MM.1S (cell line): ENCODE data around the gene LRMDA.

Experiments used
- DNase-seq: peaks from one replicate; pipeline ENCODE4 v3.0.0-alpha.2; 2015
- H2AFZ ChIP-seq: fragments of 300-600 bp; sonication (generic); 2 replicates; pipeline ENCODE4 v1.6.0; 2016; ENCODE audit warnings: antibody characterized with exemption, low read length
- H3F3A ChIP-seq: fragments of 300-600 bp; sonication (generic); 2 replicates; pipeline ENCODE4 v1.6.1; 2016; ENCODE audit warnings: mild to moderate bottlenecking, antibody characterized with exemption, low read length, moderate library complexity, mixed read lengths; ENCODE audit not compliant: insufficient read depth
- H3K27ac ChIP-seq: fragments of 300-600 bp; sonication (generic); 2 replicates; pipeline ENCODE4 v1.5.1; 2016; ENCODE audit warnings: mild to moderate bottlenecking, low read length
- H3K27me3 ChIP-seq: fragments of 300-600 bp; sonication (generic); replicated peaks from 2 replicates; pipeline ENCODE4 v1.6.0; 2016; ENCODE audit warnings: low read length; ENCODE audit not compliant: insufficient read depth
- H3K36me3 ChIP-seq: fragments of 300-600 bp; sonication (generic); replicated peaks from 2 replicates; pipeline ENCODE4 v1.6.1; 2016; ENCODE audit warnings: mild to moderate bottlenecking, low read length, mixed read lengths; ENCODE audit not compliant: insufficient read depth
- H3K4me1 ChIP-seq: fragments of 300-600 bp; sonication (generic); 2 replicates; pipeline ENCODE4 v1.6.1; 2016; ENCODE audit warnings: low read length, mixed read lengths
- H3K4me2 ChIP-seq: fragments of 300-600 bp; sonication (generic); 2 replicates; pipeline ENCODE4 v1.6.0; 2016; ENCODE audit warnings: low read depth, low read length
- H3K4me3 ChIP-seq: fragments of 300-600 bp; sonication (generic); 2 replicates; pipeline ENCODE4 v1.5.1; 2016; ENCODE audit warnings: low read length, mixed read lengths
- H3K79me2 ChIP-seq: fragments of 300-600 bp; sonication (generic); 2 replicates; pipeline ENCODE4 v1.6.1; 2016; ENCODE audit warnings: mixed run types, low read length, mixed read lengths
- H3K9ac ChIP-seq: fragments of 300-600 bp; sonication (generic); 2 replicates; pipeline ENCODE4 v1.6.1; 2016; ENCODE audit warnings: low read length, mixed read lengths
- H3K9me2 ChIP-seq: fragments of 300-600 bp; sonication (generic); replicated peaks from 2 replicates; pipeline ENCODE4 v1.6.1; 2016; ENCODE audit warnings: mild to moderate bottlenecking, low read length, mixed read lengths; ENCODE audit not compliant: insufficient read depth
- H3K9me3 ChIP-seq: fragments of 300-600 bp; sonication (generic); replicated peaks from 2 replicates; pipeline ENCODE4 v1.6.1; 2016; ENCODE audit warnings: mild to moderate bottlenecking, low read length, mixed read lengths; ENCODE audit not compliant: insufficient read depth
- H4K20me1 ChIP-seq: fragments of 300-600 bp; sonication (generic); 2 replicates; pipeline ENCODE4 v1.6.1; 2016; ENCODE audit warnings: mild to moderate bottlenecking, low read length, moderate library complexity, mixed read lengths; ENCODE audit not compliant: insufficient read depth
- CTCF ChIP-seq: fragments of 300-600 bp; sonication (generic); IDR thresholded peaks from 2 replicates; pipeline ENCODE4 v1.5.1; 2016; ENCODE audit warnings: antibody characterized with exemption, low read length, mixed read lengths
- EZH2 ChIP-seq: fragments of 300-600 bp; sonication (generic); optimal IDR thresholded peaks from 2 replicates; pipeline ENCODE3; 2017; ENCODE audit warnings: low read depth, mild to moderate bottlenecking, antibody characterized with exemption, low read length, mixed read lengths
- EZH2phosphoT487 ChIP-seq: fragments of 300-600 bp; sonication (generic); IDR thresholded peaks from 2 replicates; pipeline ENCODE4 v1.6.1; 2018; ENCODE audit warnings: antibody characterized with exemption, low read length

LRMDA gene

GRCh38 chr10:76268530-76268929 is 837.1 kb downstream of the LRMDA start:
- Histone ChIP-seq H4K20me1 (no peaks in the 10 kb centered on the region), H3K27me3 (no peaks in the 10 kb centered on the region), H3K27ac (no peak overlapping the region), H3K9me3 (no peaks in the 10 kb centered on the region), H3F3A (no peaks in the 10 kb centered on the region), H2AFZ (no peak overlapping the region), H3K9me2 (no peaks in the 10 kb centered on the region), H3K36me3 (no peaks in the 10 kb centered on the region), H3K4me1 (no peaks in the 10 kb centered on the region), H3K79me2 (no peaks in the 10 kb centered on the region), H3K9ac (no peak overlapping the region), H3K4me3 (no peak overlapping the region), H3K4me2 (no peak overlapping the region)
- no peak for TF ChIP-seq EZH2phosphoT487
- TF ChIP-seq EZH2, result no peak
- no peak for TF ChIP-seq CTCF
- DNase-seq, result no peak

- H3K27ac ChIP-seq, result no peak overlapping the region
- H3K4me3 ChIP-seq, result no peak overlapping the region
- H3K4me1 ChIP-seq, result no peaks in the 10 kb centered on the region
- H3K4me2 ChIP-seq, result no peak overlapping the region
- H2AFZ ChIP-seq, result no peak overlapping the region
- DNase-seq, result no peak
- no peak overlapping the region for H3K9ac ChIP-seq
- no peaks in the 10 kb centered on the region for H3K36me3 ChIP-seq
- H3K9me2 ChIP-seq, result no peaks in the 10 kb centered on the region
- no peaks in the 10 kb centered on the region for H4K20me1 ChIP-seq
- H3K79me2 ChIP-seq, result no peaks in the 10 kb centered on the region
- no peaks in the 10 kb centered on the region for H3K27me3 ChIP-seq
- H3K9me3 ChIP-seq, result no peaks in the 10 kb centered on the region
- TF ChIP-seq EZH2phosphoT487 (no peak), CTCF (no peak), EZH2 (no peak)
- H3F3A ChIP-seq, result no peaks in the 10 kb centered on the region
Measured at GRCh38 chr10:76268954-76269353, 837.5 kb downstream of the LRMDA start.

- no peak overlapping the region for H2AFZ ChIP-seq
- no peaks in the 10 kb centered on the region for H3F3A ChIP-seq
- no peaks in the 10 kb centered on the region for H3K4me1 ChIP-seq
- H3K9me2 ChIP-seq, result no peaks in the 10 kb centered on the region
- H3K36me3 ChIP-seq, result no peaks in the 10 kb centered on the region
- H3K9ac ChIP-seq, result no peak overlapping the region
- H3K27me3 ChIP-seq, result no peaks in the 10 kb centered on the region
- no peak for DNase-seq
- H4K20me1 ChIP-seq, result no peaks in the 10 kb centered on the region
- H3K27ac ChIP-seq, result no peak overlapping the region
- H3K9me3 ChIP-seq, result 0 out of 2 replicates have a peak, but pooled peaks cover 3% of the 10 kb centered on the region
- no peaks in the 10 kb centered on the region for H3K79me2 ChIP-seq
- no peak for TF ChIP-seq EZH2phosphoT487
- TF ChIP-seq EZH2, result no peak
- TF ChIP-seq CTCF, result no peak
- H3K4me3 ChIP-seq, result no peak overlapping the region
- no peak overlapping the region for H3K4me2 ChIP-seq
Measured at GRCh38 chr10:76270464-76270863, 839.0 kb downstream of the LRMDA start.
